SHP77 treated with DMSO at 0.1 percent for 48 hours (cell line): ENCODE data around the gene BEND5.

ENCODE experiments used
- DNase-seq: peaks from one replicate; lab custom pipeline; 2025; lab: John Stamatoyannopoulos, UW

Gene BEND5, protein sequence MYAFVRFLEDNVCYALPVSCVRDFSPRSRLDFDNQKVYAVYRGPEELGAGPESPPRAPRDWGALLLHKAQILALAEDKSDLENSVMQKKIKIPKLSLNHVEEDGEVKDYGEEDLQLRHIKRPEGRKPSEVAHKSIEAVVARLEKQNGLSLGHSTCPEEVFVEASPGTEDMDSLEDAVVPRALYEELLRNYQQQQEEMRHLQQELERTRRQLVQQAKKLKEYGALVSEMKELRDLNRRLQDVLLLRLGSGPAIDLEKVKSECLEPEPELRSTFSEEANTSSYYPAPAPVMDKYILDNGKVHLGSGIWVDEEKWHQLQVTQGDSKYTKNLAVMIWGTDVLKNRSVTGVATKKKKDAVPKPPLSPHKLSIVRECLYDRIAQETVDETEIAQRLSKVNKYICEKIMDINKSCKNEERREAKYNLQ

DNA sequence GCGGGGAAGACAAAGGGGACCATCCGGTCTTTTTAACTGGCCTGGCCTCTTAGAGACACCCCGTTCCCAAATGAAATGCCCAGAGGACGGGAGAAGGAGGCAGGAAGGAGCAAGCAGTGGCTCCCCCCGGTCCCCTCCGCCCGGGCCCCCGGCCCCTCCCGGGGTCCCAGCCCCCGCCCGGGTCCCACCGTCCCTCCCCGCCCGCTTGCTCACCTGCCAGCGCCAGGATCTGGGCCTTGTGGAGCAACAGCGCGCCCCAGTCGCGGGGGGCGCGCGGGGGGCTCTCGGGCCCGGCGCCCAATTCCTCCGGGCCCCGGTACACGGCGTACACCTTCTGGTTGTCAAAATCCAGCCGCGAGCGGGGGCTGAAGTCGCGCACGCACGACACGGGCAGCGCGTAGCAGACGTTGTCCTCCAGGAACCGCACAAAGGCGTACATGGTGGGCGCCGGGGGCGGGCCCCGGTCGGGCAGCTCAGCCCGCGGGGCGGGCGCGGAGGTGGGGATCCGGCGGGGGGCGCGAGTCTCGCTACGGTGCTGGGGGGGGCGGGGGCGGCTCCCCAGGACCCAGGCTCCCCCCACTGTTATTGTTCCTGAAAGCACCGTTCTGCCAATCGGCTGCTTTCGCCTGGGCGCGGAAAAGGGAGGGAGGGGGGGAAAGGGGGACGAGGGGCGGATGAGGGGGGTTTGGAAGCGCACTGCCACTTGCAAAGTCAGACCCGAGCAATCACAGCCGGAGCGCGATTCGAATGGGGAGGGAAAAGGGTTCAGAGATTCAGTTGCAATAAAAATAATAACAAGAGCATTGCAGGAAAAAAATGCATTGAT is at the start of gene BEND5:
TSS of gene BEND5 (minus strand) at position 499 of the 826 bp plus-strand sequence. CDS start at position 439, 60 bp downstream.
- DNase-seq = no peak

DNA sequence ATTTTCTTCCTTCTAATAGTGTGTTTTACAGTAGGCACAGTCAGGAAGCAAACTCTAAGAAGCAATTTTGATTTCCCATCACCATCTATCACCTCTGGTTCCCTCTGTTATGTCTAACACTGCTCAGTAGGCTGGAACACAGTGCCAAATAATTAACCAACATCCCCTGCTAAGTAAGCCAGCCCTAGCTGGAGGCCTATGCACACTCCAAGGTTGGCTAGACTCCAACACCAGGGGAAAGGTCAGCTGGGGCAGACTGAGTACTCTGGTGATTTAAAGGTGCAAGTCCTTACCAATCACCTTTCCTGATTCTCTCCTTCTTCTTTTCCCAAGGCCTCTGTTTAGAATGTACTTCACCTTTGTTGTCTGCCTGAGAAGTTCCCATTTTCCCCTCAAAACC is 46.5 kb upstream of the BEND5 start:
- peak; percentile 5 for DNase-seq

DNA sequence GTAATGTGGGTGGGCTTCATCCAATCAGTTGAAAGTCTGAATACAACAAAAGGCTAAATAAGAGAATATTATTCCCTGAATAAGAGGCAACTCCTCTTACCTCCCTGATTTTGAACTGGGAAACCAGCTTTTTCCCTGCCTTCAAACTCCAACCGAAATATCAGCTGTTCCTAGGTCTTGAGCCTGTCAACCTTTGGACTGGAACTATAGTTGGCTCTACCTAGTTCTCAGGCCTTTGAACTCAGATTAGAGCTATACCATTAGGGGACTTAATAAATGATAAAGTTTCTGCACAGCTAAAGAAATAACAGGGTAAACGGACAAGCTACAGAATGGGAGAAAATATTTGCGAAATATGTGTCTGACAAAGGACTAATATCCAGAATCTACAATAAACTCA is 43.8 kb upstream of the BEND5 start:
- no peak for DNase-seq

DNA sequence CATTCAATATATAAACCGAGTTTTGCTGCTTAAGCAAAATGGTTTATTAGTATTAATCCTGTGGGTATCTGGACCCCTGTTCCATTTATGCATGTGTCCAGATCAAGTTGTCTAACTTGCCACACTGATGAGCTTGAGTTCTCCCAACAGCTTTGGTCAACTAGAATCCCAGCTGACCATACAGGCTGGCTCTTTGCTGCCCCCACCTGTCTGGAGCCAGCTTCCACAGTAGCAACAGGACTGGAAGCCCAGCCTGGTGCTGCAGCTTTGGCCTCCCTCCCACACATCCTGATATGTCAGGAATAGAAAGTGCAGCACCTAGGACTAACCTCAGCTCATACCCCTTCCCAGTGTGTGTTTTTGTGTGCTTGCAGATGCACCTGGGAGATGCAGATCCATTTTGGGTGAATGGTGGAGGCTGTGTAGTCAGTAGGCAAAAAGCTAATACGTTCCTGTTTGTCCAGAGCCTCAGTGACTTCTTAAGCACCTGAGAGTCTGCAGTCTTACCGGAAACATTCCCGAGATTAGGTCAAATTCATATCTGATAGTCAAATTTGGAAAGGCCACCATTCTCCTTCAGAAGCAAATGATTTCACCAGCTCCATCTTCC is 40.9 kb upstream of the BEND5 start:
- DNase-seq = peak; percentile 19

DNA sequence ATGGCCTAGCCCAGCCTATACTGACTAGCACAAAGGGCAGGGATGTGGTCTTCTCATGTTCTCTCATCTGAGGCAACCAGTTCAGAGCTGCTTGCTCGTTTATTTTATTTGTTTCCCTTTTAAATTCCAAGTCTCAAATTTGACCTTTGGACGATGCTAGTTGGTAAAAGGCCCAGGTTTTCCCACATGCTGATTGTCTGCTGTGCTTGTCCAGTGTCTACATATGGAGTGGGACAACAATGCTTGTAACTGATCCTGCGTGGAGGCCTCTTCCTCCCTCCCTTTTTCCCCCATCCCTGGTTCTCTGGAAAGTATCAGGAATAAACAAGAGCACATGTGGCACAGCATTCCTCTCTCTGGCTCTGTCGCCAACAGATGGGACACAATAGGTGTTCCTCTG is 34.0 kb upstream of the BEND5 start:
- no peak for DNase-seq

DNA sequence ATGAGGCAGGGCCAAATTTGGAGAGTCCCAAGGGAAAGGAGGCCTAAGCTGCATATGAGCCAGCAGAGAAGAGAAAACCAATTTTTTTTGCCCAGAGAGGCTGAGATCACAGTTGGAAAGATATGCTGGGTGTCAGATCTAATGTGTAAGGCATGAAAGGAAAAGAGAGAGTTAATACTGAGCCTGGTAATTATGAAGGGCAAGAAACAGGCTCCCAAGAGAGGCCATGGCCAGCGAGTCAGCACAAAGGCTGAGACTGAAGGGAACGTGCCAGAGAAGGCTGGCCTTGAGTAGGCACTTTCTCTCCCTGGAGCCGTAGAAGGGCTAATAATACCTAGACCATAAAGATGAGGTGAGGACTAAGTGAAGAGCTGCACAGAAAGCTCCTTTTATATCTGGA is 31.8 kb upstream of the BEND5 start:
- DNase-seq = no peak

DNA sequence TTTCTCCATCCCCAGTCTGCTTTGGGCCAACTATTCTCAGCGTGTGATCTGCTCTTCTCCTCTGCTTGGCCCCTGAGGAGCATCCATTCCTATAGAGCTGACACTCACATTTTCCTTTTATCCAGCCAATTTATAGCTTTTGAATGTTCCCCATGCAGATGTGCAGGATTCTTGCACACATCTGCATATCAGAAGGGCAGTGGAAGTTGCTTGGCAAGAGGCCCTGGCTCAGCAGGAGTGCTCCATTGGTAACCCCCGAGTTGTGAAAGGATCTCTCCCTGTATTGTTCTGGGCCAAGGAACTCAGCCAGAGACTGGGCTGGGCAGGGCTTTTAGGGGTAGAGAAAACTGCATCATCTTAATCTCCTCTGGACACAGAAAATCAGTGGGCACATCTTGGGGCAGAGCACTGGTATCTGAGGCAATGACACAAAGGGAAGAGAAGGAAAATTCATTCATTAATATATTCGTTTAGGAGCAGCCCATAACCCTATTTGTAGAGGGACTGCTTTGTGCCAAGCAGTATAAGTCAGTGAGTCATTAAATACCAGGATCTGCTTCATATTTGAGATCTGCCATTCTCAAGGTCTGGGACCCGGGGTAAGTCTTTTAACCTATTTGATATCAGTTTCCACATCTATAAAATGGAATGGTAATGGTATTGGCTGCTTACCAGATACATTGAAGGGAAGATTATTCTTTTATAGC is 31.0 kb upstream of the BEND5 start:
- no peak for DNase-seq

DNA sequence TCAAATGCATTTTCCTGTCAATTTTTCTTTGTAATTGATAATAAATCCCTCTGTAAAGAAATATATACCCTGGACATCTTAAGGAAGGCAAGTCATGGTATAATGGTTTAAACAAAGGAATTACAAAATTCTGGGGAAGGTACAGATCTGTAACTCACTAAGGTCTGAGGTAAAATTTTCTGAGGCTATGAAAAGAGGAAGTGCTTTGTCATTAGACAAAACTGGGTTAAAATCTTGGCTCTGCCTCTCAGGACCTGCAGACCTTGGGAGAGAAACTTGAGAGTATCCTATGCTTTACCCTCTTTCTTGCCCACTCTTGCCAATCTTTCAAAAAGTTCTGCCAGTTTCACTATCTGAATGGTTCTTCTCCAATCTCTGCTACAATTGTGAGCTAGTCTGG is 26.8 kb upstream of the BEND5 start:
- DNase-seq = no peak

DNA sequence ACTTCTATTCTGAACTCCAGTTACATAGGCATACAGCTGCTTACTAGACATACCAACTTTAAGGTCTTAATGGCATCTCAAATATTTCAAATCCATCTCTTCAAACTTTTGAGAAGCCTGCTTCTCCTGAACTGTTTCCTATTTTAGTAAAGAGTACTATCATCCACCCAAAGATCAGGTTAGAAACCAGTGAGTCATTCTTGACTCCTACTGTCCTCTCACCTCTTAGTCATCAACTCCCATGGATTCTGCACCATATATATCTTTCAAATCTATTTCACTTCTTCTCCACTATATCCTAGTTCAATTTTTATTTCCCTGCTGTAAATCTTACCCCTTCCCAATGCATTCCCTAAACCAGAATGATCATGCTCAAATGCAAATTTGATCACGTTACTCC is 18.1 kb upstream of the BEND5 start:
- no peak for DNase-seq

DNA sequence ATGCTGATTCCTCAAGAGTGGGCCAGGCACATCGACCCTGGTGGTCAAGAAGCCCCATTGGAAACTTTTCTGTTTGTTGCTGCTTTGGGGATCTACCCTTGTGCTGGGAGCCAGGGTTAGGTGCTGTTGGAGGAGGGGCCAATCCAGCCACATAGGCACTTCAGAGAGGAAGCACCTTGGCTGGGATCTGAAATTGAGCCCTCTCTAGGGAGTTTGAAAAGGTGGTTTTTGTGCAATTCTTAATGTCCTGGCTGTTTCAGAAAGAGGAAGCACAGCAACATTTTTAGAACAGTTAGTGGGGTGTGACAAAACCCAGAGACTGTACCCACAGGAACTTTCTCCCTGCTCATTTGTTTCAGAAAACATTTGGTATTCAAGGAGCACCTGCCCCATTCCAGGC is 17.2 kb upstream of the BEND5 start:
- no peak for DNase-seq

DNA sequence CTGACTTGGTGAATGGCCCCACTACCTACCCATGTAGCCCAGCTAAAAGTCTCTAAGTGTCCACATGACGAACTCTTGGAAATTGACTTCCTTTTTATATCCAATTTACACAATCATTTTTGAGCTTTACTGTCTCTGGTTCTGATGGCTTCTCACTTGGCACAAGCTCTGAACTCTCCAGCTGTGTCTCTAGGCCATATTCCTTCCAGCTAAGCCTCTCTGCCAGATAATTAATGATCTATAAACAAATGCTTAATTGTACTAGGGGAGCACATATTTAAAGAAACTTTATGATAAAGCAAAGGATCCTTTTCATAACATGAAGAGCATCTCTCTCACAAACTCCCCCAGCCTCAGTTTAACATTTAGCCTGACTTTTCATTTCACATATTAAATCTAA is 16.3 kb upstream of the BEND5 start:
- no peak for DNase-seq

DNA sequence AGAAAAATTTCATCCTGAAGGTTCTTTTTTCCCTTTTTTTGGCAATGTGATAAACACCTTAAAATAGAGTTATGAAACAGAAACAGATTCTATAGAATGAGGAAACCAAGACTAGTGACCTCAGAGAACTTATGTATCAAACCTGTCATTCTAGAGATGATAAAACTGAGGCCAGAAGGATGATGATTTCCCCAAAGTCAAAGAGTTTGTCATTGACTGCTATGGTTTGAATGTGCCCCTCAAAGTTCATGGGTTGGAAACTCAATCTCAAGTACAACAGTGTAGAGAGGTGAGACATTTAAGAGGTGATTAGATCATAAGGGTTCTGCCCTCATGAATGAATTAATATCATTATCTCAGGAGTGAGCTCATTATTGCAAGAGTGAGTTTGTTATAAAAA is 13.7 kb upstream of the BEND5 start:
- DNase-seq = no peak

DNA sequence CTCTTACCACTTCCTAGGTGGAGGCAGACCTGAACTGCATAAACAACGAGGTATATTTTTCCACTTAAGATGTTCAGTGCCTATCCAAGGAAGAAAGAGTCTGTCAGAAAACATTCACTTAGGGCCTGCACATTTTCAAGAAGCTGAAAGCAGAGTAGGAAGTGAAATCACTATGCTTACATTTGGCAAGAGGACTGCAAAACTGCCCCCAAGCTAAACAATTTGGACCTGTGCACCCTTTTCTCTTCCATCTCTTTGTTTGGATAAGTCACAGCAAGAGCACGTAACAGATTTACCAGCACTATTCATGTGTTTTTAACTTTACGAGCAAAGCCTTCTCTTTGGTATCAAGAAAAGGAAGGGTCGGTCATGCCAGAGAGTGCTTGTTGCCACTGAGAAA is 13.2 kb upstream of the BEND5 start:
- no peak for DNase-seq

DNA sequence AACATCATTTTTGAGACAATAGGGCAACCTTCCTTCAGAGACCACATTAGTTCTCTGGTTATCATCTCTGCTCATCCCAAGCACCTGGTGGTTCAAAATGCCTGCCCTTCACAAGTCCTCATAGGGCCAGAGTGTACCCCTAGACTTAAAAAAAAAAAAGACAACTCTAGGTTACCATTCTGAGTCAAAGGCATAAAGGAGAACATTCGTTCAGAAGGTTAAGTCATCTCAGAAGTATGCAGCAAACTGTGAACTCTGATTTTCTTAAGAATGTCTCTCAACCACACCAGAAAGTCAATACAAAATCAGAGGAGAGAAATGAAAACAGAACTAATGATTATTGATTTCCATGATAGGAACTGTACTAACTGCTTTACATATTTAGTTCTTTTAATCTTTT is 9.2 kb upstream of the BEND5 start:
- DNase-seq = no peak

DNA sequence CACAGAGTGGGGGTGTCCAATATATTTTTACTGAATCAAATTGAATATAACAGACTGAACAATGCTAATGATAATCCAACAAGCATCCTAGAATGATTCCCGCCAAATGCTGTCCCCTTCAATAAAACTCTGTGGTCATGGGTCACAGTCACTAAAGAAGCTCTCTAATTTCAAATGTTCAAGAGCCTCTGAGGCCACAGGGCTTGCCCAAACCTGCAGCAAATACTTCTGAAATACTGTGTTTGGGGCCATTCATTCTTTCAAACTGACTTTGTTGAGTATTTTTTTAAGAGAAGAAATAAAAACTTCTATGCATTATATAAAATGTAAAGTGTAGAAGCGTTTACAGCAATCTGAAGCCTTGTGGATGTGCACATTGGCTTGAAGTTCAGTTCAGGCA is 7.6 kb upstream of the BEND5 start:
- DNase-seq = no peak

DNA sequence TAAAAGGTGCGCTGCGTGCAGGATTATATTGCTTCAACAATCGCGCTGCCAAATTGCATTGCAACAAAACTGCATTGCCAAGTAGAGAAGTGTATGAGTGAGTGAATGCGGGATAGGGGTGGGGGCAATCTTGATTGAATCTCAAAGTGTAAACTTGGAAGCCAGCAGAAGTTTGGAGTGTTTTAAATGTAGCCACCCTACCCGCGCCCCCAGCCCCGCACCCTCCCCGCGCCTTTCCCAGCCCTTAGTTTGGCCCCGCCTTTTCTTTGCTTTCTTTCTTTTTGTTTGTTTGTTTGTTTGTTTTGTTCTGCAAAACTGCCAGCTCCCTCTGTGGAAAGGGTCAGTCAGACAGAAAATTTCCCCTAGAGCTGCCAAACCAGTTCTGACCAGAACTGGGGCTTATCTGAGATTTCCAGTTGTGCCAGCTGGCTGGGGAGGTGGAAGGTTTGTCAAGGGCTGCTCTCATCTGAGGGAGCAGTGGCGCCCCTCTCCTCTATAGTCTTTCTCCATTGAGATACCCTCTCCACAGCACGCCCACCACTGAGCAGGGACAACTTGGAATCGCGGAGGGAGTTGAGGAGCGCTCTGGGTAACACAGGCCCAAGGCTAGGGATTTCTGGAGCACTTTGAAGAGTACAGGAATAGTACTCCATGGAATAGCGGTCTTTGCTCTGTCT is 666 bp upstream of the BEND5 start:
- DNase-seq = no peak

DNA sequence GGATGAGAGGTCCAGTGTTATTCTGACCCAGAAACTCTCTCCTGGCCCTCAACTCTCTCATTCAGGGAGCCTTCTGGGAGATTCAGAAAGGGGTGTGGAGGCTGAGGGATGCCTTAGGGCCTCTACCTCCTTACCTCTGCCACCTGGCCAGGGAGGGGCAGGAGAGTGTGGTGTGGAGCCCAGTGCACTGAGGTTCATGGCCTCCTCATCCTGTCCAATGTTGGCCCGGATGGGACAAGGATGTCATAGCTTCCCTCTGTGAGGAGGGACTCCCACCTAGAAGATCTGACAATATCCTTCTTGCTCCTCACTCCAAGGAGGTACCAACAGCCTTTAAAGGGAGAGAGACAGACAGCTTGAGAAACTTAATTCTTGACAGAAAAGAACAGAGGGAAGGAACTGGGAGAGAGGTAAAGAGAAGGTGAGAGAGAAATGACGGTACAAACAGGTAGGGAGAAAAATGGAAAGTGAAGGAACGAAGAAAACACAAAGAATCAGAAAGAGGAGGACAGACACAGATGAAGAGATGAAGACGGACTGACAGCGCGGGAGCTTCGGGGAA is 779 bp downstream of the BEND5 start:
- DNase-seq = no peak

DNA sequence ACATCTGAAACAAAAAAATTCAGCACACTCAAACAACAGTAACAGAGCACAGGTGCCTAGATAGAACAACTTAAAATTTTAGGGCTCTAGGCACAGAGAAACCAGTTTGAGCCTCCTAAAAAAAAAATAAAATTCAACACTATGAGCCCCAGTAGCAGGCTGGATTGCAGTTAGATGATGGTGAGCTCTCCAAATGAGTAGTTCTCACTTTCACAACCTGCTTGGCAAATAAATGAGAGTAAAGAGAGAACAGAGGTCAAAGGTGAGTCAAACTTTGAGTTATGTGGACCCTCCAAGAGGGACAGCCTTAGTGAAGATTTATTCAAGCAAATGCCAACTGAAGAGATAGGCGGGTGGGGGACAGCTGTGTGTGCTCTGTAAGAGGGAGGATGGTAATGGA is 3.6 kb downstream of the BEND5 start:
- no peak for DNase-seq

DNA sequence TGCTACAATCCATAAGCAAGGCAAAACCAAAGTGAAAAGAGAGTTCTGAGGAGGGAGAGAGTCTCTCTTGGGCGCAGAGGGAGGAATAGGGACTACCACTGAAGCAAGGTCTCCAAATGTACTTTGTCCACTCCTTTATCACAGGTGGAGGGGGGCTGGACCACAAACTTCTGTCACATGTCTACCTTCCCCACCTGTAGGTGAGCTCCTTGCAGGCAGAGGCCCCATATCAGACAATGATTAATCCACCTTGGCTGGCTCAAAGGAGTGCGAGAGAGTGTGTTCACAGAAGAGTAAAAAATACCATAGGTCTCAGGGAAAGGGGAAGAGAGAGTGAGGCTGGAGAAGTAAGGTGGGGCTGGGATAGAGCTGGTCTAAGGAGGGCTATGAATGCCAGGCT is 4.5 kb downstream of the BEND5 start:
- no peak for DNase-seq

DNA sequence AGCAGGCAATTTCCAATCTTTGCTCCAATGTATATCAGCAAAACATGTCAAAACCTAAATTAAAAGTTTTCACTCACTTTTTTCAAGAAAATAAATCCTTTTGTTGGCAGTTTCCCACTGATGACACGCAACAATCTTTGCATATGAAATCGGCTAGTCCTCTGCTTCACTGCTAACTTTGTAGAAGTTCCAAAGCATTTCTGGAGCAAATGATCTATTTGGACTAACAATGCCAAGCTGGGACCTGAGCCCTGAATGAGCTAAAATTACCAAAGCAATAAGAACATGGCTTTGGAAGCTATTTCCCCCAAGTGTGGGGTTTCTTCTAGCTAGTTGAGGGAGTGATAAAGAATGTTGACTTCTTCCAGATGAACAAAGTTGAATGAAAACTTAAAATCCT is 5.1 kb downstream of the BEND5 start:
- no peak for DNase-seq

DNA sequence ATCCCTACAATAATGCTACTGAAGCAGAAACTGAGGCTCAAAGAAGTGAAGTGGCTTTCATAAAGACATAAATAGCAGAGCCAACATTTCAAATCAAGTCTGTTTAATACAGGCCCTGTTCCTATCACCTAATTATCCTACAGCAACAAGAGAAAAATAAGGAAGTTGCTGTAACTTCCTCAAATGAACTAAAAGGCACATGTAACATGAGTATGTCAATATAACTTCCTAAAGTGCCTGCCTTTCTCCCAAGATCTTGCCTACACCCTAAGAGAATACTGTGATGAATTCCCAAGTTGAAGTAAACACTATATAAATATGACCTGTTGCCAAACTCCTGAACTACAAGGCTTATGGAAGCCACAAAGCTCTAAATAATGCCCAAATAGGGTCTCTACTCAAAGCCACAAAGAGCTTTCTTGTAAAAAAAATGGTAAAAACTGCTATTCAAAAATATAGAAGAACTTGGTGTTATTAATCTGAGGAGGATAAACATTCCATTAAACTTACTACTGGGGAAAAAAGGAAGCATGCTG is 8.6 kb downstream of the BEND5 start:
- no peak for DNase-seq
